Suprapubic skin (tissue), 4 donors: ENCODE data around the gene CBFA2T3.

Experiments used
- CTCF ChIP-seq, 2 donors: fragments of 200-600 bp in 1 of 2; fragments of 450-650 bp in 1 of 2; sonication (generic) in 1 of 2; IDR thresholded peaks; one replicate each; pipeline ENCODE4 v1.5.1; 2016 to 2019; ENCODE audit warnings: antibody characterized with exemption in 2 of 2, mild to moderate bottlenecking in 1 of 2, moderate library complexity in 1 of 2
- POLR2A ChIP-seq, 2 donors: fragments of 450-650 bp; IDR thresholded peaks; one replicate each; pipeline ENCODE4 v1.6.1; 2017; ENCODE audit warnings: antibody characterized with exemption in 2 of 2, mild to moderate bottlenecking in 2 of 2, moderate library complexity in 2 of 2
- POLR2AphosphoS5 ChIP-seq, 3 donors: sonication (generic); formaldehyde crosslinking; IDR thresholded peaks; one replicate each; pipeline ENCODE4 v1.6.1; 2017; ENCODE audit warnings: antibody characterized with exemption in 3 of 3

- TF ChIP-seq POLR2AphosphoS5 (IDR thresholded peaks at IDR 0.05) (no peak), CTCF (IDR thresholded peaks at IDR 0.05) (no peak), POLR2A (IDR thresholded peaks at IDR 0.05) (no peak)
Observed at GRCh38 chr16:88896238-88897070, 80.6 kb downstream of the CBFA2T3 start.
